PC-9 (cell line): Measurements from ENCODE around the gene GLRX. TPM values are rescaled to one million over a fixed set of nuclear protein-coding genes. Genes with fewer than 3 reads are reported as not detected.
"Not testable (repeated sequence)": the region's sequence is repeated elsewhere in the genome, so short reads cannot be mapped to it uniquely, and the experiment has no call there.

Experiments used
- BruUV-seq: library from RNA; stranded (reverse); fragments of 400-500 nt; replicated peaks from 2 replicates; lab custom pipeline; 2021; lab: Mats Ljungman, UMichigan
- CTCF ChIA-PET: fragments of 300-600 bp; sonication (Branson Sonifier 250); formaldehyde crosslinking; loops from one replicate; lab custom pipeline; 2022; ENCODE audit warnings: antibody characterized with exemption; lab: Charles Lee
- POLR2A ChIA-PET: fragments of 300-600 bp; sonication (Branson Sonifier 250); formaldehyde crosslinking; loops from one replicate; lab custom pipeline; 2022; ENCODE audit warnings: antibody characterized with exemption; ENCODE audit not compliant: unreplicated experiment; lab: Charles Lee
- DNase-seq, 2 experiments: peaks; one replicate each; pipeline versions ENCODE4 v3.0.0 to v3.0.0-alpha.2; 2015 to 2022; ENCODE audit warnings: mixed read lengths in 1 of 2
- H2AFZ ChIP-seq: fragments of 200-600 bp; sonication (generic); 2 replicates; pipeline ENCODE4 v1.8.1; 2017; ENCODE audit warnings: antibody characterized with exemption
- H3F3A ChIP-seq: fragments of 200-600 bp; sonication (generic); 2 replicates; pipeline ENCODE4 v1.8.1; 2017; ENCODE audit warnings: antibody characterized with exemption, mild to moderate bottlenecking, low read depth; ENCODE audit not compliant: insufficient read depth
- H3K27ac ChIP-seq: fragments of 200-600 bp; sonication (generic); 2 replicates; pipeline ENCODE4 v1.6.1; 2016; ENCODE audit warnings: mixed run types
- H3K27me3 ChIP-seq: fragments of 200-600 bp; sonication (generic); 2 replicates; pipeline ENCODE4 v1.6.1; 2016; ENCODE audit warnings: low read depth, mixed run types; ENCODE audit not compliant: insufficient read depth
- H3K36me3 ChIP-seq: fragments of 200-600 bp; sonication (generic); 2 replicates; pipeline ENCODE4 v1.6.1; 2016; ENCODE audit warnings: low read depth, mixed run types
- H3K4me1 ChIP-seq: fragments of 200-600 bp; sonication (generic); replicated peaks from 2 replicates; pipeline ENCODE4 v1.6.1; 2016; ENCODE audit warnings: mixed run types; ENCODE audit not compliant: insufficient read depth
- H3K4me2 ChIP-seq: fragments of 200-600 bp; sonication (generic); 2 replicates; pipeline ENCODE4 v1.6.1; 2017; ENCODE audit warnings: mixed run types
- H3K4me3 ChIP-seq: fragments of 200-600 bp; sonication (generic); 2 replicates; pipeline ENCODE4 v1.6.1; 2016; ENCODE audit warnings: mixed run types
- H3K79me2 ChIP-seq: fragments of 200-600 bp; sonication (generic); 2 replicates; pipeline ENCODE4 v1.6.1; 2017; ENCODE audit warnings: low read depth, mixed run types
- H3K9me2 ChIP-seq: fragments of 200-600 bp; sonication (generic); 2 replicates; pipeline ENCODE4 v1.8.1; 2017; ENCODE audit warnings: mild to moderate bottlenecking; ENCODE audit not compliant: insufficient read depth
- H3K9me3 ChIP-seq: fragments of 200-600 bp; sonication (generic); 2 replicates; pipeline ENCODE4 v1.8.1; 2016; ENCODE audit warnings: low read depth; ENCODE audit not compliant: insufficient read depth
- H4K20me1 ChIP-seq: fragments of 200-600 bp; sonication (generic); 2 replicates; pipeline ENCODE4 v1.8.1; 2017; ENCODE audit not compliant: insufficient read depth
- EZH2 ChIP-seq: fragments of 200-600 bp; sonication (generic); IDR thresholded peaks from 2 replicates; pipeline ENCODE4 v1.8.0; 2017; ENCODE audit warnings: antibody characterized with exemption, low read depth
- intact Hi-C: fragments of 100-400 bp; cut with micrococcal nuclease; formaldehyde crosslinking; loops from one replicate; pipeline ENCODE4 v1.10.0; 2022; ENCODE audit not compliant: unreplicated experiment
- total RNA-seq: library from RNA; stranded (reverse); gene quantifications from 2 replicates; pipeline ENCODE4 v1.2.3, GENCODE V29; 2021
- TF ChIP-seq, protein P1 (sequence below): fragments of 200-600 bp; sonication (generic); conservative IDR thresholded peaks from 2 replicates; pipeline ENCODE4 v1.6.1; 2017; ENCODE audit warnings: mixed run types, antibody characterized with exemption, mild to moderate bottlenecking, moderate library complexity

The GLRX gene
- total RNA-seq, 1 experiment from 2014 or later: 25.5 TPM

DNA sequence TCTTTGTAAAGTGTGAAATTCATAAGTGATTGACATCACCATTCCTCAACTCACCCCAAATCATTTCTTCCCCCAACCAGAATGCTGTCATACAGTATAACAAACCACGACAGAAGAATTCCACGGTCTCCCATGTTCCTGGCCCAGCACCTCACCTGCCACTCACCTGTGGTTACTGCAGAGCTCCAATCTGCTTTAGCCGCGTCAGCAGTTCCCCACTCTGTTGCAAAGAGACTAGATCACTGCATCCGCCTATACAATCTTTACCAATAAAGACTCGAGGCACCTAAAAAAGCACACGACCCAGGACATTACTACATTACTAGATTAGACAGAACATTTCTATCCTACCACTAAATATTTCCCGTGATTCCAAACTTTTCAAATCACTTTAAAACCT, 6.2 kb downstream of the GLRX start:
- DNase-seq: no peak
- Histone ChIP-seq H4K20me1 (no peaks in the 10 kb centered on the region; the same call in 1 of the 2 replicates), H3K79me2 (peaks cover 12% of the 10 kb centered on the region), H3K4me2 (no peak overlapping the region), H3F3A (no peaks in the 10 kb centered on the region), H3K27me3 (no peaks in the 10 kb centered on the region), H3K9me2 (no peaks in the 10 kb centered on the region), H3K4me1 (peaks cover 5% of the 10 kb centered on the region), H3K4me3 (no peak overlapping the region), H3K36me3 (peaks cover 16% of the 10 kb centered on the region; the same call in 1 of the 2 replicates), H2AFZ (no peak overlapping the region), H3K9me3 (no peaks in the 10 kb centered on the region), H3K27ac (no peak overlapping the region)
- TF ChIP-seq, protein P1, sequence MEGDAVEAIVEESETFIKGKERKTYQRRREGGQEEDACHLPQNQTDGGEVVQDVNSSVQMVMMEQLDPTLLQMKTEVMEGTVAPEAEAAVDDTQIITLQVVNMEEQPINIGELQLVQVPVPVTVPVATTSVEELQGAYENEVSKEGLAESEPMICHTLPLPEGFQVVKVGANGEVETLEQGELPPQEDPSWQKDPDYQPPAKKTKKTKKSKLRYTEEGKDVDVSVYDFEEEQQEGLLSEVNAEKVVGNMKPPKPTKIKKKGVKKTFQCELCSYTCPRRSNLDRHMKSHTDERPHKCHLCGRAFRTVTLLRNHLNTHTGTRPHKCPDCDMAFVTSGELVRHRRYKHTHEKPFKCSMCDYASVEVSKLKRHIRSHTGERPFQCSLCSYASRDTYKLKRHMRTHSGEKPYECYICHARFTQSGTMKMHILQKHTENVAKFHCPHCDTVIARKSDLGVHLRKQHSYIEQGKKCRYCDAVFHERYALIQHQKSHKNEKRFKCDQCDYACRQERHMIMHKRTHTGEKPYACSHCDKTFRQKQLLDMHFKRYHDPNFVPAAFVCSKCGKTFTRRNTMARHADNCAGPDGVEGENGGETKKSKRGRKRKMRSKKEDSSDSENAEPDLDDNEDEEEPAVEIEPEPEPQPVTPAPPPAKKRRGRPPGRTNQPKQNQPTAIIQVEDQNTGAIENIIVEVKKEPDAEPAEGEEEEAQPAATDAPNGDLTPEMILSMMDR: no peak
- TF ChIP-seq EZH2: no peak
- ChIA-PET CTCF (no interaction called here), POLR2A (no interaction called here)
- intact Hi-C loops: no loop called here
- no TSS peak for BruUV-seq

DNA sequence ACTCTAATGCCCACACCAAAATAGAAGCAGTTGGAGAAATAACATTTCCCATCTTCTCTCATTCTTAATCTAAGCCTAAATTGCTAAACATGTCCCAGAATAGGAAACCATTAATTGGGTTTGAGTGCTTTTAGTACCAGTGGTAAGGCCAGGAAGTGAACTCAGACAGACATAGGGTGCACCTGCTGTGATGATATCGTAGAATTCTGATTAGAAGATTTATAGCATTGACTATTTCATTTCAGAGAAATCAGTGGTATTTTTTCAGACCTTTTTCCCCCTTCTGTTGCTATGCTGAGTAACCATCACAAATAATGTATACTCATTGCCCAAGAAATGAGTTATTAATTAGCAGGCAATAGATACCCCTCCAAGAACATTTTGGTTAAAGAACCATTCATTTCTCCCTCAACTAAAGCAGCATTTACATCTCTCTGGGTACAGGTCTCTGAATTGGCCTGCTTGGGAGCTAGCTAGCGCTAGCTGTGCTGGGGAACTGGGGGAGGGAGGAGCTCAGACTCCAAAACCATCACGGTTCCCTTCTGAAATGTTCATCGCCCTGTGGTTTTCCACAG, 7.3 kb downstream of the GLRX start:
- H3K4me3 ChIP-seq: no peak overlapping the region
- no peaks in the 10 kb centered on the region for H3K9me3 ChIP-seq
- no peak overlapping the region for H3K4me2 ChIP-seq
- no peak overlapping the region for H2AFZ ChIP-seq
- H4K20me1 ChIP-seq: no peaks in the 10 kb centered on the region; the same call in 1 of the 2 replicates
- intact Hi-C loops: no loop called here
- ChIA-PET CTCF (no interaction called here), POLR2A (no interaction called here)
- H3K27ac ChIP-seq: no peak overlapping the region
- TF ChIP-seq EZH2: no peak
- TF ChIP-seq, protein P1: no peak
- BruUV-seq: no TSS peak
- H3K9me2 ChIP-seq: no peaks in the 10 kb centered on the region
- no peak for DNase-seq
- no peaks in the 10 kb centered on the region for H3K4me1 ChIP-seq
- no peaks in the 10 kb centered on the region for H3K27me3 ChIP-seq
- no peaks in the 10 kb centered on the region for H3F3A ChIP-seq
- H3K36me3 ChIP-seq: peaks cover 16% of the 10 kb centered on the region; the same call in 1 of the 2 replicates
- H3K79me2 ChIP-seq: 0 out of 2 replicates have a peak, but pooled peaks cover 1% of the 10 kb centered on the region

DNA sequence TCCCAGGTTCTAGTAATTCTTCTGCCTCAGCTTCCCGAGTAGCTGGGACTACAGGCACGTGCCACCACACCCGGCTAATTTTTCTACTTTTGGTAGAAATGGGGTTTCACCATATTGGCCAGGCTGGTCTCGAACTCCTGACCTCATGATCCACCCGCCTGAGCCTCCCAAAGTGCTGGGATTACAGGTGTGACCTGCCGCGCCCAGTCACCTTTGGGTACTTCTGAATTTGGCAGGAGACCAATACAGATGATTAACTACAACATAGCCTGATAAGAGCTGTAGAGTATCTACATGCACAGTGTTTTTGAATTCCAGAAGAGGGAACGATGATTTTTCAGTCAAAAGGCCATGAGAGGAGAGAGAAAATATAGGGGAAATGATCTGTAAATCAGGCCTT, 9.5 kb downstream of the GLRX start:
- H3F3A ChIP-seq, BruUV-seq, H2AFZ ChIP-seq, H3K9me2 ChIP-seq, H3K9me3 ChIP-seq, H3K4me2 ChIP-seq, H3K79me2 ChIP-seq, H3K4me3 ChIP-seq, H4K20me1 ChIP-seq, H3K4me1 ChIP-seq, DNase-seq, CTCF ChIA-PET, H3K27ac ChIP-seq, POLR2A ChIA-PET, intact Hi-C loops, H3K27me3 ChIP-seq: not testable (repeated sequence)
- H3K36me3 ChIP-seq: peaks cover 16% of the 10 kb centered on the region; the same call in 1 of the 2 replicates

DNA sequence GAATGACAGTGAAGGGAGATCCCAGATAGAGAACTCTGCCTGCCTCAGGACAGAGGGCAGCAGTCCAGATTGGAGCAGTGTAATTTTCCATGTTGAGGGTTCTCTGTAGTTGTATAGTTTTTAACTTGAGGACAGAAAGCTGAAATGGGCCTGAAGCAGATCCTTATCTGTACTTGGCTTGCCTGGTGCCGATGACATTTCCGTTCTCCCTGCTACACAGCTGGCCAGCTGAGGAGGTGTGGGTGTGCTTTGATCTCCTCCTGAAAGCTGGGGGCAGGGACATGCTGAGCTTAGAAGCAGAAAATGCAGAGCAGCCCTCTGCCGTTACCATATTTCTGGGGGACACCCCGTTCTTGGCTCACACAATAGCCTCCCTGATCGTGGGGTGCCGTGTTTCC, 10.5 kb downstream of the GLRX start:
- no peak overlapping the region for H3K4me2 ChIP-seq
- no peaks in the 10 kb centered on the region for H3F3A ChIP-seq
- DNase-seq: no peak
- no peaks in the 10 kb centered on the region for H3K4me1 ChIP-seq
- BruUV-seq: no TSS peak
- ChIA-PET CTCF (no interaction called here), POLR2A (no interaction called here)
- no peak overlapping the region for H3K27ac ChIP-seq
- H4K20me1 ChIP-seq: no peaks in the 10 kb centered on the region; the same call in 1 of the 2 replicates
- TF ChIP-seq, protein P1: no peak
- TF ChIP-seq EZH2: no peak
- H3K4me3 ChIP-seq: no peak overlapping the region
- no peaks in the 10 kb centered on the region for H3K27me3 ChIP-seq
- no peaks in the 10 kb centered on the region for H3K9me2 ChIP-seq
- intact Hi-C loops: no loop called here
- no peaks in the 10 kb centered on the region for H3K9me3 ChIP-seq
- H3K36me3 ChIP-seq: peaks cover 15% of the 10 kb centered on the region; the same call in 1 of the 2 replicates
- H3K79me2 ChIP-seq: no peaks in the 10 kb centered on the region
- H2AFZ ChIP-seq: no peak overlapping the region

DNA sequence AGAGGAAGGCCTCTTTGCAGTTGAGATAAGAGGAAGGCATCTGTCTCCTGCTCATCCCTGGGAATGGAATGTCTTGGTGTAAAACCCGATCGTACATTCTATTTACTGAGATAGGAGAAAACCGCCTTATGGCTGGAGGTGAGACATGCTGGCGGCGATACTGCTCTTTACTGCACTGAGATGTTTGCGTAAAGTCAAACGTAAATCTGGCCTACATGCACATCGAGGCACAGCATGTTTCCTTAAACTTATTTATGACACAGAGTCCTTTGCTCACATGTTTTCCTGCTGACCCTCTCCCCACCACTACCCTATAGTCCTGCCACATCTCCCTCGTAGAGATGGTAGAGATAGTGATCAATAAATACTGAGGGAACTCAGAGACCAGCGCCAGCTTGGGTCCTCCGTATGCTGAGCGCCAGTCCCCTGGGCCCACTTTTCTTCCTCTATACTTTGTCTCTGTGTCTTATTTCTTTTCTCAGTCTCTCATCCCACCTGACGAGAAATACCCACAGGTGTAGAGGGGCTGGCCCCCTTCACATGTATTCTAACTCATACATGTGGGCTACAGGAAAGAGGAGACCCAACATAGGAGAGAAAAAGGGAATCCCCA, 11.0 kb downstream of the GLRX start:
- H3K27ac ChIP-seq, H2AFZ ChIP-seq, CTCF ChIA-PET, H3K9me2 ChIP-seq, H4K20me1 ChIP-seq, H3K27me3 ChIP-seq, BruUV-seq, intact Hi-C loops, H3K4me3 ChIP-seq, H3F3A ChIP-seq, H3K9me3 ChIP-seq, H3K4me2 ChIP-seq, H3K4me1 ChIP-seq, DNase-seq, H3K79me2 ChIP-seq, POLR2A ChIA-PET: not testable (repeated sequence)
- peaks cover 10% of the 10 kb centered on the region; the same call in 1 of the 2 replicates for H3K36me3 ChIP-seq
